ENCODE results near the gene KIF5A. TPM values are rescaled to one million over a fixed set of nuclear protein-coding genes. Genes with fewer than 3 reads are reported as not detected.

The KIF5A gene
- total and polyA plus RNA-seq, 2 of the 4 experiments (the other 2 are of a cell fraction) = 0.15 to 0.18 TPM

DNA sequence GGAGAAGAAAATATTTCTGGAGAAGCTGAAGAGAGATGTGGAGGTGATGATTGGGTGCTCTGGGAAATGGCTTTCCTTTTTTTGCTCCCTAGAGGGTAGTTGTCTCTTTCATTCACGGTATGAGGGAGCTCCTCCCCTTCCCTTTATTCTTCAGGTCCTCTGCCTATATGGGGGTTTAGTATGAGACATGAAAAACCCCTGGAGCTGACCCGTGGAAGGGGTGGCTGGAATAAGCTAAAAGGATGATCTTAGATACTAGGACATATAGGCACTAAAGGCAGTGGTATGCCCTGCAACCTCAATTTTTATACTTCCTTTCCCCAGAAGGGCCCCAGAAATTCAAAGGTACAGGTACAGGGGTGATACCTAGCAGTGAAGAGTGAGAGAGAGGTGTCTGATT lies 50.6 kb downstream of the KIF5A start:
- Histone ChIP-seq H3K56ac (ENCODE audit: extremely low read depth, insufficient read depth, low read length) (no peak overlapping the region), H3K4me1 (ENCODE audit: control insufficient read depth, insufficient read depth, low read length) (peaks cover 9% of the 10 kb centered on the region), H3K27ac (ENCODE audit: insufficient read depth, low read length) (no peak overlapping the region), H2AK9ac (replicated peaks; ENCODE audit: low read depth, low read length, poor library complexity) (no peak overlapping the region), H2BK20ac (ENCODE audit: low read depth, low read length) (no peak overlapping the region), H4K91ac (ENCODE audit: insufficient read depth, low read depth, low read length) (no peak overlapping the region), H3K36me3 (ENCODE audit: control insufficient read depth, insufficient read depth, low read length) (peaks cover 18% of the 10 kb centered on the region), H3K79me1 (ENCODE audit: low read depth in 1 of 2, low read length in 2 of 2) (peaks cover 5 to 11% of the 10 kb centered on the region in 2 experiments; a peak in 2 of 4 replicates), H3K14ac (replicated peaks; ENCODE audit: low read depth, low read length) (no peak overlapping the region), H3K9ac (ENCODE audit: low read depth, low read length) (no peak overlapping the region), H2BK120ac (ENCODE audit: low read depth, low read length) (no peak overlapping the region), H3K23ac (ENCODE audit: low read depth, low read length) (no peak overlapping the region), H3K4me3 (ENCODE audit: insufficient read depth, low read depth, low read length) (no peak overlapping the region), H4K20me1 (ENCODE audit: insufficient read depth, low read length) (no peaks in the 10 kb centered on the region), H2AFZ (replicated peaks; ENCODE audit: low read length, poor library complexity) (no peak overlapping the region), H3K9me3 (ENCODE audit: control insufficient read depth, insufficient read depth, low read length) (no peaks in the 10 kb centered on the region), H3K4ac (ENCODE audit: low read depth, low read length) (no peak overlapping the region), H2AK5ac (ENCODE audit: low read depth, low read length) (no peak overlapping the region), H4K5ac (ENCODE audit: low read depth, low read length) (no peak overlapping the region), H3K9me1 (ENCODE audit: insufficient read depth, low read length) (peaks cover 10% of the 10 kb centered on the region; the same call in 1 of the 2 replicates), H4K8ac (ENCODE audit: low read depth in 2 of 2, low read length in 2 of 2) (no peak overlapping the region), H3K27me3 (ENCODE audit: control insufficient read depth, insufficient read depth, low read length) (no peaks in the 10 kb centered on the region), H3K18ac (ENCODE audit: low read depth, low read length) (no peak overlapping the region), H2BK5ac (ENCODE audit: low read depth, low read length, poor library complexity, severe bottlenecking) (no peak overlapping the region), H3K4me2 (ENCODE audit: low read depth, low read length) (no peak overlapping the region), H2BK15ac (ENCODE audit: low read depth, low read length) (no peak overlapping the region)
- BruUV-seq (replicated peaks) = no TSS peak
- DNase-seq = no peak
- in situ Hi-C loops (cut with MboI; ENCODE audit: low sequenced_read_pairs) (no loop called here), dilution Hi-C loops (cut with HindIII; ENCODE audit: low sequenced_read_pairs, unreplicated experiment) (no loop called here), intact Hi-C loops (cut with micrococcal nuclease) (no loop called here)
- POLR2A ChIA-PET (ENCODE audit: unreplicated experiment) = interaction anchor here (1.1 kb wide), 1 partner anchor 11 kb away, joined by 3 read pairs; the partner anchor contains the start of gene ARHGEF25
- no peak for TF ChIP-seq RCOR1 (IDR thresholded peaks at IDR 0.05; ENCODE audit: insufficient replicate concordance, low read length)
- no peak for TF ChIP-seq USF2 (IDR thresholded peaks at IDR 0.05; ENCODE audit: low read depth, low read length)
- TF ChIP-seq, protein P1, sequence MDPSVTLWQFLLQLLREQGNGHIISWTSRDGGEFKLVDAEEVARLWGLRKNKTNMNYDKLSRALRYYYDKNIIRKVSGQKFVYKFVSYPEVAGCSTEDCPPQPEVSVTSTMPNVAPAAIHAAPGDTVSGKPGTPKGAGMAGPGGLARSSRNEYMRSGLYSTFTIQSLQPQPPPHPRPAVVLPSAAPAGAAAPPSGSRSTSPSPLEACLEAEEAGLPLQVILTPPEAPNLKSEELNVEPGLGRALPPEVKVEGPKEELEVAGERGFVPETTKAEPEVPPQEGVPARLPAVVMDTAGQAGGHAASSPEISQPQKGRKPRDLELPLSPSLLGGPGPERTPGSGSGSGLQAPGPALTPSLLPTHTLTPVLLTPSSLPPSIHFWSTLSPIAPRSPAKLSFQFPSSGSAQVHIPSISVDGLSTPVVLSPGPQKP (IDR thresholded peaks at IDR 0.05; ENCODE audit: borderline replicate concordance, low read depth, low read length) = no peak
- WGBS, 2 experiments (ENCODE audit: extremely low coverage in 2 of 2, insufficient read length in 1 of 2) = no CpG with 5 or more reads among the region's 2 CpGs
- ATAC-seq (ENCODE audit: low read depth) = no peak
- CTCF ChIA-PET = interaction anchor here (0.7 to 0.8 kb wide), 2 partner anchors 9 to 33 kb away, joined by 3 read pairs; partner anchors contain the start of gene B4GALNT1
